ENCODE results near the gene SF3B4. TPM values are rescaled to one million over a fixed set of nuclear protein-coding genes. Genes with fewer than 3 reads are reported as not detected.

The SF3B4 gene
- total RNA-seq, 1 experiment from 2014 or later: 127 TPM

- no peak overlapping the region for H4K5ac ChIP-seq (ENCODE audit: insufficient read length, low read depth, low read length)
- Mint-ChIP-seq H3K27ac (peak overlapping the region; percentile 25 to 72 (median 66); a peak in 3 of 7 replicates), H3K36me3 (ENCODE audit: insufficient read depth in 1 of 3, low read depth in 3 of 3) (no peaks in the 10 kb centered on the region; a peak in 2 of 7 replicates), H3K4me3 (peak overlapping the region; percentile 70 to 76), H3K9me3 (no peaks in the 10 kb centered on the region), H3K27me3 (ENCODE audit: low read depth) (no peaks in the 10 kb centered on the region), H3K4me1 (peaks cover 47 to 54% of the 10 kb centered on the region in 2 experiments)
- no peak overlapping the region for H2AK5ac ChIP-seq (ENCODE audit: insufficient read length, low read length)
- peaks cover 14% of the 10 kb centered on the region for H3K23me2 ChIP-seq (ENCODE audit: insufficient read length, low read depth, low read length, poor library complexity, severe bottlenecking)
- H2AFZ ChIP-seq (ENCODE audit: low read length): peak overlapping the region; percentile 2
- H3K9me3 ChIP-seq (ENCODE audit: control insufficient read depth, low read depth, low read length): no peaks in the 10 kb centered on the region
- H3K79me2 ChIP-seq (ENCODE audit: insufficient read depth, low read length): no peaks in the 10 kb centered on the region
- H3K23ac ChIP-seq (ENCODE audit: insufficient read length, low read depth, low read length): no peak overlapping the region
- no peak overlapping the region for H4K91ac ChIP-seq (ENCODE audit: insufficient read length, low read depth, low read length)
- peak; percentile 72 for DNase-seq
- H2BK12ac ChIP-seq (ENCODE audit: insufficient read length, low read depth, low read length): no peak overlapping the region
- H3K79me1 ChIP-seq (ENCODE audit: insufficient read depth, low read depth, low read length, poor library complexity, severe bottlenecking): no peaks in the 10 kb centered on the region
- H3K27me3 ChIP-seq (ENCODE audit: insufficient read depth, low read length): no peaks in the 10 kb centered on the region
- H4K20me1 ChIP-seq (ENCODE audit: control insufficient read depth, insufficient read depth, insufficient read length): no peaks in the 10 kb centered on the region
- no CpG with 5 or more reads among the region's 8 CpGs for WGBS (ENCODE audit: extremely low coverage, insufficient read length, low lambda C conversion rate)
- H3K18ac ChIP-seq (ENCODE audit: insufficient read length, low read depth, low read length): no peak overlapping the region
- TF ChIP-seq CTCF (conservative IDR thresholded peaks at IDR 0.05): no peak
- H3K27ac ChIP-seq (ENCODE audit: insufficient read length, low read depth, low read length): peak overlapping the region; percentile 13
- H2BK20ac ChIP-seq (ENCODE audit: low read depth, low read length, poor library complexity, severe bottlenecking): no peak overlapping the region
- peak overlapping the region; percentile 80 for H3K4me2 ChIP-seq (ENCODE audit: insufficient read depth, insufficient read length, low read length)
- no peak overlapping the region for H2BK120ac ChIP-seq (ENCODE audit: low read depth, low read length, poor library complexity, severe bottlenecking)
- peaks cover 20% of the 10 kb centered on the region; the same call in 1 of the 2 replicates for H3K4me1 ChIP-seq (ENCODE audit: insufficient read depth, low read length)
- no peak overlapping the region for H3T11ph ChIP-seq (ENCODE audit: low read length)
- H3K9ac ChIP-seq (ENCODE audit: extremely low read depth, insufficient read length, low read length): peak overlapping the region; percentile 41
- no peak overlapping the region for H4K8ac ChIP-seq (replicated peaks; ENCODE audit: insufficient read length, low read depth, low read length)
- no peak overlapping the region for H3K14ac ChIP-seq (ENCODE audit: insufficient read depth, low read length)
- no peak overlapping the region for H2BK15ac ChIP-seq (ENCODE audit: low read depth, low read length)
- no peak overlapping the region for H2BK5ac ChIP-seq (ENCODE audit: insufficient read length, low read length)
- H3K4ac ChIP-seq (ENCODE audit: low read depth, low read length): no peak overlapping the region
- no peak overlapping the region for H3K56ac ChIP-seq (ENCODE audit: insufficient read length, low read depth, low read length)
Observed at GRCh38 chr1:149936992-149937705, 9.5 kb upstream of the SF3B4 start.
